Measurements from ENCODE around the gene COX14.

- no peak for TF ChIP-seq EZH2phosphoT487 (IDR thresholded peaks at IDR 0.05; ENCODE audit: insufficient read depth, low read depth)
- TF ChIP-seq EZH2 (IDR thresholded peaks at IDR 0.05; ENCODE audit: insufficient read depth, poor library complexity, severe bottlenecking) = no peak
Measured at GRCh38 chr12:50087995-50088394, 24.0 kb upstream of the COX14 start.
